HL-60 (cell line): ENCODE measurements around the gene AKAP13.

ENCODE experiments used
- DNase-seq, 2 experiments: peaks; one replicate each; pipeline ENCODE4 v3.0.0-alpha.2; 2010 to 2020; ENCODE audit warnings: low read depth in 1 of 2, low spot score in 1 of 2
- H3K27ac ChIP-seq: fragments of 250-450 bp; sonication (Bioruptor Pico); replicated peaks from 2 replicates; pipeline ENCODE4 v1.5.1; 2020; ENCODE audit warnings: mild to moderate bottlenecking, moderate library complexity
- H3K27me3 ChIP-seq: fragments of 250-450 bp; sonication (Bioruptor Pico); 2 replicates; pipeline ENCODE4 v1.5.1; 2021; ENCODE audit warnings: mild to moderate bottlenecking, moderate library complexity; ENCODE audit not compliant: insufficient read depth, poor library complexity, severe bottlenecking
- H3K4me3 ChIP-seq: replicated peaks from 2 replicates; pipeline ENCODE4 v1.5.1; 2011; ENCODE audit warnings: mild to moderate bottlenecking, control low read depth, low read length; ENCODE audit not compliant: insufficient read depth
- GABPA ChIP-seq: IDR thresholded peaks from 2 replicates; pipeline ENCODE4 v1.6.1; 2012; ENCODE audit warnings: low read depth
- POLR2AphosphoS5 ChIP-seq: IDR thresholded peaks from 2 replicates; pipeline ENCODE4 v1.6.1; 2012; ENCODE audit warnings: low read depth
- SPI1 ChIP-seq: IDR thresholded peaks from 2 replicates; pipeline ENCODE4 v1.6.1; 2012; ENCODE audit warnings: low read depth, mild to moderate bottlenecking, borderline replicate concordance
- TF ChIP-seq, protein P1 (sequence below): IDR thresholded peaks from one replicate; pipeline ENCODE4 v1.5.1; 2011; ENCODE audit warnings: low read length, control low read depth, inconsistent platforms; ENCODE audit not compliant: insufficient read depth
- TF ChIP-seq, protein P2 (sequence below): IDR thresholded peaks from 2 replicates; pipeline ENCODE4 v1.6.1; 2012; ENCODE audit warnings: low read depth; ENCODE audit not compliant: insufficient replicate concordance

AKAP13 gene

DNA sequence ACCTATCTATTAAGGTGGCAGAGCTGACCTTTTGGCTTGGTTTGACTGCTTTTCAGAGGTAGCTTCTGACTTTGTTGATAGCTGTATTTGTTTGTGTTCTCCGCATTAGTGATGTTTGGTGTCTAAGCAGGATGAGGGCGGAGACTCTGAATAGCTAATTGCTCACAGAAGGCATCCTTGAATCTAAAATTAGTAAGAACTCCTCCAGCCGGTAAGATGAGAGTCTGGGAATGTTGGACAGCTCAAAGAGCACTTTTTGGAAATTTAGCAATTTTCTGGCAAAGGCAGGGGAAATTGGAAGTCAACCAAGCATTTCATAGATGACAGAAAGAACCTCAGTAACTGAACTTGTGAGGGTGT, 240.3 kb downstream of the AKAP13 start:
- TF ChIP-seq, protein P1, sequence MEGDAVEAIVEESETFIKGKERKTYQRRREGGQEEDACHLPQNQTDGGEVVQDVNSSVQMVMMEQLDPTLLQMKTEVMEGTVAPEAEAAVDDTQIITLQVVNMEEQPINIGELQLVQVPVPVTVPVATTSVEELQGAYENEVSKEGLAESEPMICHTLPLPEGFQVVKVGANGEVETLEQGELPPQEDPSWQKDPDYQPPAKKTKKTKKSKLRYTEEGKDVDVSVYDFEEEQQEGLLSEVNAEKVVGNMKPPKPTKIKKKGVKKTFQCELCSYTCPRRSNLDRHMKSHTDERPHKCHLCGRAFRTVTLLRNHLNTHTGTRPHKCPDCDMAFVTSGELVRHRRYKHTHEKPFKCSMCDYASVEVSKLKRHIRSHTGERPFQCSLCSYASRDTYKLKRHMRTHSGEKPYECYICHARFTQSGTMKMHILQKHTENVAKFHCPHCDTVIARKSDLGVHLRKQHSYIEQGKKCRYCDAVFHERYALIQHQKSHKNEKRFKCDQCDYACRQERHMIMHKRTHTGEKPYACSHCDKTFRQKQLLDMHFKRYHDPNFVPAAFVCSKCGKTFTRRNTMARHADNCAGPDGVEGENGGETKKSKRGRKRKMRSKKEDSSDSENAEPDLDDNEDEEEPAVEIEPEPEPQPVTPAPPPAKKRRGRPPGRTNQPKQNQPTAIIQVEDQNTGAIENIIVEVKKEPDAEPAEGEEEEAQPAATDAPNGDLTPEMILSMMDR: no peak
- TF ChIP-seq GABPA (no peak), POLR2AphosphoS5 (no peak), SPI1 (no peak)
- TF ChIP-seq, protein P2, sequence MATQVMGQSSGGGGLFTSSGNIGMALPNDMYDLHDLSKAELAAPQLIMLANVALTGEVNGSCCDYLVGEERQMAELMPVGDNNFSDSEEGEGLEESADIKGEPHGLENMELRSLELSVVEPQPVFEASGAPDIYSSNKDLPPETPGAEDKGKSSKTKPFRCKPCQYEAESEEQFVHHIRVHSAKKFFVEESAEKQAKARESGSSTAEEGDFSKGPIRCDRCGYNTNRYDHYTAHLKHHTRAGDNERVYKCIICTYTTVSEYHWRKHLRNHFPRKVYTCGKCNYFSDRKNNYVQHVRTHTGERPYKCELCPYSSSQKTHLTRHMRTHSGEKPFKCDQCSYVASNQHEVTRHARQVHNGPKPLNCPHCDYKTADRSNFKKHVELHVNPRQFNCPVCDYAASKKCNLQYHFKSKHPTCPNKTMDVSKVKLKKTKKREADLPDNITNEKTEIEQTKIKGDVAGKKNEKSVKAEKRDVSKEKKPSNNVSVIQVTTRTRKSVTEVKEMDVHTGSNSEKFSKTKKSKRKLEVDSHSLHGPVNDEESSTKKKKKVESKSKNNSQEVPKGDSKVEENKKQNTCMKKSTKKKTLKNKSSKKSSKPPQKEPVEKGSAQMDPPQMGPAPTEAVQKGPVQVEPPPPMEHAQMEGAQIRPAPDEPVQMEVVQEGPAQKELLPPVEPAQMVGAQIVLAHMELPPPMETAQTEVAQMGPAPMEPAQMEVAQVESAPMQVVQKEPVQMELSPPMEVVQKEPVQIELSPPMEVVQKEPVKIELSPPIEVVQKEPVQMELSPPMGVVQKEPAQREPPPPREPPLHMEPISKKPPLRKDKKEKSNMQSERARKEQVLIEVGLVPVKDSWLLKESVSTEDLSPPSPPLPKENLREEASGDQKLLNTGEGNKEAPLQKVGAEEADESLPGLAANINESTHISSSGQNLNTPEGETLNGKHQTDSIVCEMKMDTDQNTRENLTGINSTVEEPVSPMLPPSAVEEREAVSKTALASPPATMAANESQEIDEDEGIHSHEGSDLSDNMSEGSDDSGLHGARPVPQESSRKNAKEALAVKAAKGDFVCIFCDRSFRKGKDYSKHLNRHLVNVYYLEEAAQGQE: no peak
- DNase-seq: no peak
- Histone ChIP-seq H3K27ac (no peak overlapping the region), H3K4me3 (no peak overlapping the region), H3K27me3 (no peaks in the 10 kb centered on the region)

DNA sequence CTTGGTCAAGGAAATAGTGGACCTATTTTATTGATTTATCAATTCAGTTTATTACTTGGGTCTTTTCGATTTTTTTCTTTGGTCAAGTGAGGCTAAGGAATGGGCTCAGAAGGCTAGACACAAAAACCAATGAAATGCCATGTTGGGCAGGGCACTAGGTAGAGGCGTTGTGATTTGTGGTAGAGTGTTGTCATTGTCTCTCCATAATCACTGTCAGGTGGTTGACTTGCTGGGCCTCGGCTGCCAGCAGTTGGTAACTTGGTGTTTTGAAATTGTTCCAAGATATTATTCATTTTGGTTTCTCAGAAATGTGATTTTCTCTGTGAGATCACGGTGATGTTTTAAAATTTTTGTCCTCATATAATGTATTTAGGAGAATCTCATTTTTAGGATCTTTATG, 240.7 kb downstream of the AKAP13 start:
- no peak overlapping the region for H3K4me3 ChIP-seq
- no peak overlapping the region for H3K27ac ChIP-seq
- no peak for DNase-seq
- no peaks in the 10 kb centered on the region for H3K27me3 ChIP-seq
- TF ChIP-seq POLR2AphosphoS5: no peak
- TF ChIP-seq, protein P1: no peak

DNA sequence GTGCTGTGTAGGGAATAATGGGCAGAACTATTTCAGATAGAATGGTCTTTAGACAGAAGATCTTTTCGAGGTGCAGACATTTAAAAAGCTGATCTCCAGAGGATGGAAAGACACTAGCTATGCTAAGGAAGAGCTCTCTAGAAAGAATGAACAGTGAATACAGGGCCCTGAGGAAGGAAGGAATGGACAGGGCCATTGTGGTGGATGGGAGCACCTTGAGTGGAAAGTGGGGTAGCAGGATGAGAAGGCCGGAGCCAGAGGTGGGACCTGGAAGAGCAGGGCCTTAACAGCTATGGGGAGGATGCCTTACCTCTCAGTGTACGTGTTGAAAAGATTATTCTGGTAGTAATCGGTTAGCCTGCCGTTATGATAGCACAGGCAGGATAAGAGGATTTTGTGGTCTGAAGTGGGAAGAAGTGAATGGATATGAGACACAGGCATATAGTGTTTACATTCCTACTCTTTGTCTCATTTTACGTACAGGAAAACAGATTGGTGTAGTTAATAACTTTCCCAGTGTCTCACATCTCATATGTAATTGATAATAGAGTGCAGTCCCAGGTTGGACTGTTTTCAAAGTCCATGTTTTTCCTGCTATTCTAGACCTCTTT, 241.9 kb downstream of the AKAP13 start:
- no peak for TF ChIP-seq POLR2AphosphoS5
- no peak for TF ChIP-seq SPI1
- TF ChIP-seq, protein P2: no peak
- TF ChIP-seq, protein P1: no peak
- no peak for TF ChIP-seq GABPA
- no peaks in the 10 kb centered on the region for H3K27me3 ChIP-seq
- no peak for DNase-seq
- H3K4me3 ChIP-seq: no peak overlapping the region
- H3K27ac ChIP-seq: no peak overlapping the region

DNA sequence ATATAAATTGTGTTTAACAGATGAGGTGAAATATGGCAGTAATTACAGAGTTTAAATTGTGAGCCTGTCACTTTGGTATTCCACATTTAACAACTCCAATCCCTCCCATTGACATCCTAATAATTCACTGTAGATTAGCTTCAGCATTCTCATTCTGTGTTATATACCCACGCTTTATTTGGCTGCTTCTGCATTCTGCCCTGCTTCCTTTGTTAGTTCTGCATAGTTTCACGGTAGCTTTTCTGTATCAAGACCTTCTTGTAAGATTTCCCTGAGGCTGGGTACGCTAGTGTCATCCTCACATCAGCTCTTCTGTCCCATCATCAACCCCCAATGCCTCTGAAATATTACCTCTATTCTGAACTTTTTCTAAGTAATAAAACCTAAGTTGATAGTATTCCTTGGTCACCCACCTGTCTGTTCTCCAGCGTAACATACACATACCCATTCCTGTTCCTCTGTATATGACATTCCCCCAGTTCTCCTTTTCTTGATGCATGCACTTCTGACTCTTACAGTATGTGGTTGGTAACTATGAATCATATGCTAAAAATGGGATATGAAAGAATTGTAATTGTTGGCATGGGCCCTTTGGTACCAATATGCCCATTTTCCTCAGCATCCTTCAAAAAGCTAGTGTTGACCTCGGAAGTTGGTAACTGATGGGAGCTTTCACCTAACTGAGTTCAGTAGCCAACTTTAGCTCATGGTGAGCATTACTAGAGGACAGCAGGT, 243.1 kb downstream of the AKAP13 start:
- H3K27ac ChIP-seq: no peak overlapping the region; the same call in 1 of the 2 replicates

More for the DNA sequence above, 243.1 kb downstream of the AKAP13 start:
- Histone ChIP-seq H3K4me3 (no peak overlapping the region), H3K27me3 (no peaks in the 10 kb centered on the region)
- no peak for DNase-seq
- TF ChIP-seq, protein P1: no peak
- TF ChIP-seq SPI1 (peak; percentile 64), GABPA (no peak)
